NCI-H2196 treated with DMSO at 0.1 percent for 48 hours (cell line): ENCODE measurements around the gene SLC28A1.

ENCODE experiments used
- DNase-seq: peaks from one replicate; lab custom pipeline; 2025; ENCODE audit not compliant: unreplicated experiment; lab: John Stamatoyannopoulos, UW

The SLC28A1 gene

DNA sequence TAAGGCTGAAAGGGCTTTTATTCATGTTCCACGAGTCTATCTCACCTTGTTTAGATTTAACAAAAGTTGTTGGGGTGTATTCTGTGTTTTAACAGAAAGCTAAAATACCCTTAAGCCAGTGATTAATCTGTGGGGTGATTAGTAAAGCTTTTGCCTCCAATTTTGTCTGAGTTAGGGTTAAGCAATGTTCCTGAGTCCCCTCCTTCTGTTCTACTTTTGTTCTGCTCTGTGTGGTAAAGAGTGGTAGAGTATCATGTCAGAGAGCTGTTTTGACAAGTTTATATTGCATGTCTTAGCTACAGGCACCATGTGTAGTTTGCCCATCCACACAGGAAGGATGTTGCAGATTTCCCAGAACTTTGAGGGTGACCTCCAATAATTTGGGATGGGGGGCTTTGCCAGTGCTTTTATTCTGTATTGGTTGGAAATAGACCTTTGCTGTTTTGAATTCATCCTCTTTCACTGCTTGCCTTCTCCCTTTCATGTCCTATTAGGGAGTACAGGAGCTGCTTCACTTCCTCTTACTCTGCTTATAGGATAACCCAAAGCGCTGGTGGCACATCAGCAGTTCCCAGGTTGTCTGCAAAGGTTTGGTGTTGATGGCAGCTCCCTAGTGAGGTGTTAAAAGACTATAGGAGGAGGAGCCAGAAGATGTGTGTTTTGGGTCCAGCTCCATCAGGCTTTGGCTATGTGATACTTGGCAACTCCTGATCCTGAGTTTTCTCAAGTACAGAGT is 104.6 kb downstream of the SLC28A1 start:
- DNase-seq, result no peak

DNA sequence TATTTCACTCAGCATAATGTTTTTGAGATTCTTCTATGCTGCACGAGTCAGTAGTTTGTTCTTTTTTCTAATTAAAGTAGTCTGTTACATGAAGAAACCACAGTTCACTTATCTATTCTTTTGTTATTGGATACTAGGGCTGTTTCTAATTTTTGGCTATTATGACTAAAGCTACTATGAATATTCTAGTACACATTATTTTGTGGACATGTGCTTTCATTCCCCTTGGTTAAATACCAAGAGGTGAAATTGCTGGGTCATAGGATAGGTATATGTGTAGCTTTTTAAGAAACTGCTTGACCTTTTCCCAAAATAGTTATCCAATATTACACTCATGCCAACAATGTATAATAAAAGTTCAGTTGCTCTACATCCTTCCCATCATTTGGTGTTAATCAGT is 106.0 kb downstream of the SLC28A1 start:
- no peak for DNase-seq

DNA sequence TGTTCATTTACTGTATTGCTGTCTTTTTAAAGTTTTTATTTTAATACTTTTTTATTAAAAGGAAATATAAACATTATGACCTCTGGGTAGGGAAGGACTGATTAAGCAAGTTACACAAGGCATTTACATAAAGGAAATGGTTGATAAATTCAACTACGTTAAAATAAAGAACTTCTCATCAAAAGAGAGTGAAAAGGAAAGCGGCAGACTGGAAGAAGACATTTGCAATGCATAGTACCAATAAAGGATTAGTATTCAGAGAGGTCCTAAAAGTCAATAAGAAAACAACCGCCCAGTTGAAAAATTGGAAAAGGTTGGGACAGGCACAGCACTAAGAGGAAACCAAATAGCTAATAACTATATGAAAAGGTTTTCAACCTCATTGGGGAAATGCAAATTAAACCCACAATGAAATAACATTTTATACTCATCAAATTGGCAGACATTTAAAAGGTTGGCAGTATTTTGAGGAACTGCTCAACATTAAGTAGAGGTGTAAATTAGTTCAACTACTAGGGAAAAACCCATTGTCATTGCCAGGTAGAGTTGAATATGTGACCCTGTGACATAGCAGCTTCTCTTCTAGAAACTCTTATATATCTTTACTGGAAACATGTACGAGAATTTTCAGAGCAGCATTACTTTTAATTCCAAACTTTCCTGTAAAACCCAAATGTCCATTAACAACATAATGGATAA is 106.7 kb downstream of the SLC28A1 start:
- DNase-seq, result no peak

DNA sequence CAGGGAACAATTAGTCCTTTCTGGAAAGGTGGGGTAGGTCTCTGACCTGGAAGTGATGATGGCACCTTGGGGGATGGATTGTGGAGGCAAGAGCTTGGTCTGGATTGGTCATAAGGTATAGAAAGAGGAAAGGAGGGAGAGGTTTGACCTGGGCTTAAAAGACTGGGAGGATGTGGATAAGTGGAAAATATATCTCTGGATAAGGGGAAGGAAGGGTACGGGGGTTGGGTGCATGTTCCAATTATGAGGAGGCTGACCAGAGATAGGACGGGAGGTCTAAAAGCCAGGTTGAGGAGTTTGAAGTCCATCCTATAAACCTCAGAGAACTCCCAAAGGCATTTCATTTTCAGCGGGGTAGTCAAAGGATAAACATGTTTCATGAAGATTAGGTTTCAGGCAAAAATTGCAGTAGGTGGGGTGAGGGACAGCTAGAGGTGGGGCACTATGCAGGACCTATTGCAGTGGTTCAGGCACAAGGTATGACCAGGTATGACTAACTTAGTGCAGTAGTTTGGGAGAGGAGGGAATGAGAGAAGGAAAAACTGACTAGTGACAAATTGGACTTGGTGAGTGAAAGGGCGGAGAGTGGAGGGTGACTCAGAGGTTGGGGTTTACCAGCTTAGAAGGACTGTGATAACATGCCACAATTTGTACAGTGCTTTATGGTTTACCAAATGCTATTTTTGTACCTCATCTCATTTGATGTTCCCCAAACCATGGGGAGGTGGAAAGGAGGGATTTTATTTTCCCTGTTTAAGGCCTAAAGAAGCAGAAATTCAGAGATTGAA is 107.9 kb downstream of the SLC28A1 start:
- DNase-seq, result no peak
